Hepatocyte (in vitro differentiated cells): ENCODE measurements around the gene GUCA1A. TPM values are rescaled to one million over a fixed set of nuclear protein-coding genes. Genes with fewer than 3 reads are reported as not detected.

Source experiments
- DNase-seq: peaks from one replicate; pipeline ENCODE4 v3.0.0-alpha.2; 2016; ENCODE audit warnings: low spot score
- H2AFZ ChIP-seq: fragments of 200-600 bp; sonication (generic); 2 replicates; pipeline ENCODE4 v1.6.0; 2016; ENCODE audit warnings: antibody characterized with exemption, mild to moderate bottlenecking
- H3K27ac ChIP-seq: fragments of 200-600 bp; sonication (generic); 2 replicates; pipeline ENCODE4 v1.5.1; 2016; ENCODE audit warnings: mild to moderate bottlenecking
- H3K27me3 ChIP-seq: fragments of 200-600 bp; sonication (generic); 2 replicates; pipeline ENCODE4 v1.6.1; 2016
- H3K36me3 ChIP-seq: fragments of 200-600 bp; sonication (generic); replicated peaks from 2 replicates; pipeline ENCODE4 v1.5.1; 2016; ENCODE audit warnings: low read depth; ENCODE audit not compliant: insufficient read depth
- H3K4me1 ChIP-seq: fragments of 200-600 bp; sonication (generic); 2 replicates; pipeline ENCODE4 v1.5.1; 2016; ENCODE audit warnings: mild to moderate bottlenecking, moderate library complexity; ENCODE audit not compliant: insufficient read depth
- H3K4me2 ChIP-seq: fragments of 200-600 bp; sonication (generic); 2 replicates; pipeline ENCODE4 v1.6.0; 2016
- H3K4me3 ChIP-seq: fragments of 200-600 bp; sonication (generic); 2 replicates; pipeline ENCODE4 v1.5.1; 2016; ENCODE audit warnings: mild to moderate bottlenecking
- H3K79me2 ChIP-seq: fragments of 200-600 bp; sonication (generic); 2 replicates; pipeline ENCODE4 v1.6.0; 2017; ENCODE audit warnings: mild to moderate bottlenecking
- H3K9me2 ChIP-seq: fragments of 200-600 bp; sonication (generic); replicated peaks from 2 replicates; pipeline ENCODE4 v1.6.0; 2017; ENCODE audit warnings: mild to moderate bottlenecking; ENCODE audit not compliant: insufficient read depth
- H3K9me3 ChIP-seq: fragments of 200-600 bp; sonication (generic); 2 replicates; pipeline ENCODE4 v1.5.1; 2016; ENCODE audit warnings: low read depth, mild to moderate bottlenecking
- H4K20me1 ChIP-seq: fragments of 200-600 bp; sonication (generic); 2 replicates; pipeline ENCODE4 v1.6.0; 2016; ENCODE audit warnings: mild to moderate bottlenecking; ENCODE audit not compliant: insufficient read depth, poor library complexity, severe bottlenecking
- EZH2 ChIP-seq: fragments of 200-600 bp; sonication (generic); IDR thresholded peaks from 2 replicates; pipeline ENCODE4 v1.6.1; 2016; ENCODE audit warnings: antibody characterized with exemption, mild to moderate bottlenecking, borderline replicate concordance
- EZH2phosphoT487 ChIP-seq: fragments of 200-600 bp; sonication (generic); IDR thresholded peaks from one replicate; pipeline ENCODE4 v1.6.1; 2018; ENCODE audit warnings: antibody characterized with exemption, mild to moderate bottlenecking, low read depth, moderate library complexity; ENCODE audit not compliant: unreplicated experiment, severe bottlenecking
- WGBS: methylation state at CpG from one replicate; pipeline ENCODE4 v1.1.6; 2016; ENCODE audit warnings: low lambda C conversion rate; ENCODE audit errors: missing lambda C conversion rate; 5-methylcytosine and 5-hydroxymethylcytosine counted together
- polyA plus RNA-seq: library from polyadenylated mRNA; unstranded; fragments of >200 nt; fragmentation: Nextera tagmentation; extraction: Ambion mirVana; gene quantifications from 2 replicates; pipeline ENCODE4 v1.2.1, GENCODE V29; 2016
- total RNA-seq: library from RNA; depleted of rRNA; stranded (reverse); fragments of >200 nt; gene quantifications from 2 replicates; pipeline ENCODE4 v1.2.3, GENCODE V29; 2014
- TF ChIP-seq, protein P1 (sequence below): fragments of 200-600 bp; sonication (generic); IDR thresholded peaks from 2 replicates; pipeline ENCODE4 v1.5.1; 2016; ENCODE audit warnings: antibody characterized with exemption, mild to moderate bottlenecking; ENCODE audit not compliant: poor library complexity

Gene GUCA1A
- total and polyA plus RNA-seq, 2 experiments from 2014 or later, result 0.43 to 0.75 TPM

DNA sequence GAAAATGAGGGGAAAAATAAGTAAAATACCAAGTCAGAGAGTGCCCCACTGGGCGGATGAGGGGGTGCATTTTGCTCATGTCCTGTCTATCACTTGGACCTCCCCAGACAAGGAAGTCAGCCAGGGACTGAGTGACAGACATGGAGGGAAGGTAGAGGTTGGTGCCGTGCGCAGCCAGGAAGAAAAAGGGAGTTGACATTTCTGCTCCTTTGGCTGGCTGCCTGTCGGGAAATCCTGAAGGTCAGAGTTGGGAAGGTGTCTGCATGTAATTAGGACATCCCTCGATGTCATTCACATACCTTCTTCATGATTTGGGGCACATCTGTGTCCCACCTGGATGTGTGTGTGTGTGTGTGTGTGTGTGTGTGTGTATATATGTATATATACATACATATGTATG is 8.9 kb downstream of the GUCA1A start:
- no peak overlapping the region for H3K4me2 ChIP-seq
- H3K9me3 ChIP-seq, result no peaks in the 10 kb centered on the region
- 90% methylated on average over 5 of the region's 5 CpGs for WGBS
- H3K27me3 ChIP-seq, result no peaks in the 10 kb centered on the region
- DNase-seq, result no peak
- H3K27ac ChIP-seq, result no peak overlapping the region
- H3K4me1 ChIP-seq, result no peaks in the 10 kb centered on the region
- H3K36me3 ChIP-seq, result no peaks in the 10 kb centered on the region
- TF ChIP-seq, protein P1, sequence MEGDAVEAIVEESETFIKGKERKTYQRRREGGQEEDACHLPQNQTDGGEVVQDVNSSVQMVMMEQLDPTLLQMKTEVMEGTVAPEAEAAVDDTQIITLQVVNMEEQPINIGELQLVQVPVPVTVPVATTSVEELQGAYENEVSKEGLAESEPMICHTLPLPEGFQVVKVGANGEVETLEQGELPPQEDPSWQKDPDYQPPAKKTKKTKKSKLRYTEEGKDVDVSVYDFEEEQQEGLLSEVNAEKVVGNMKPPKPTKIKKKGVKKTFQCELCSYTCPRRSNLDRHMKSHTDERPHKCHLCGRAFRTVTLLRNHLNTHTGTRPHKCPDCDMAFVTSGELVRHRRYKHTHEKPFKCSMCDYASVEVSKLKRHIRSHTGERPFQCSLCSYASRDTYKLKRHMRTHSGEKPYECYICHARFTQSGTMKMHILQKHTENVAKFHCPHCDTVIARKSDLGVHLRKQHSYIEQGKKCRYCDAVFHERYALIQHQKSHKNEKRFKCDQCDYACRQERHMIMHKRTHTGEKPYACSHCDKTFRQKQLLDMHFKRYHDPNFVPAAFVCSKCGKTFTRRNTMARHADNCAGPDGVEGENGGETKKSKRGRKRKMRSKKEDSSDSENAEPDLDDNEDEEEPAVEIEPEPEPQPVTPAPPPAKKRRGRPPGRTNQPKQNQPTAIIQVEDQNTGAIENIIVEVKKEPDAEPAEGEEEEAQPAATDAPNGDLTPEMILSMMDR, result no peak
- TF ChIP-seq EZH2phosphoT487 (no peak), EZH2 (no peak)
- no peaks in the 10 kb centered on the region for H4K20me1 ChIP-seq
- no peaks in the 10 kb centered on the region for H3K79me2 ChIP-seq
- no peaks in the 10 kb centered on the region for H3K9me2 ChIP-seq
- H2AFZ ChIP-seq, result no peak overlapping the region
- no peak overlapping the region for H3K4me3 ChIP-seq

DNA sequence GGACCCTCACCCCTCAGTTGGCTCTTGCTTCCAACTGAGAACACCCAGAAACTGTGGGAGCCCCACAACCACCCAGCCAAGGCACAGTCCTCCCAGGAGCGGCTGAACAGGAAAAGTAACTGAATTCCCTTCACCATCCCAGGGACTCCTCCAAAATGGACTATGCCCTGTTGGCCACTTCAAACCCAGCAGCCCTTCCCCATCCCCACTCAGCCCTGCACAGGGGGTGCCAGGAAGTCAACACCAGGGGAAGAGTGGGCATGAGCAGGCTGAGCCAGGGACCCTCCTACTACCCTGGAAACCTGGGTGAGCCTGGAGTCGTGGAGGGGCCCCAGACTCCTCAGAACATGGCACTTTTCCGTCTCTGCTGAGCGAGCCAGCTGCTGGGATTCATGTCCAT is 11.3 kb downstream of the GUCA1A start:
- H2AFZ ChIP-seq, result no peak overlapping the region
- H3K27me3 ChIP-seq, result no peaks in the 10 kb centered on the region
- no peaks in the 10 kb centered on the region for H3K9me3 ChIP-seq
- H3K4me1 ChIP-seq, result no peaks in the 10 kb centered on the region
- H3K4me3 ChIP-seq, result no peak overlapping the region
- H3K9me2 ChIP-seq, result no peaks in the 10 kb centered on the region
- no peak for DNase-seq
- no peaks in the 10 kb centered on the region for H3K36me3 ChIP-seq
- H3K79me2 ChIP-seq, result no peaks in the 10 kb centered on the region
- H3K27ac ChIP-seq, result no peak overlapping the region
- TF ChIP-seq EZH2 (no peak), EZH2phosphoT487 (no peak)
- TF ChIP-seq, protein P1, result no peak
- H4K20me1 ChIP-seq, result no peaks in the 10 kb centered on the region
- no peak overlapping the region for H3K4me2 ChIP-seq
- 97% methylated on average over 4 of the region's 4 CpGs for WGBS

DNA sequence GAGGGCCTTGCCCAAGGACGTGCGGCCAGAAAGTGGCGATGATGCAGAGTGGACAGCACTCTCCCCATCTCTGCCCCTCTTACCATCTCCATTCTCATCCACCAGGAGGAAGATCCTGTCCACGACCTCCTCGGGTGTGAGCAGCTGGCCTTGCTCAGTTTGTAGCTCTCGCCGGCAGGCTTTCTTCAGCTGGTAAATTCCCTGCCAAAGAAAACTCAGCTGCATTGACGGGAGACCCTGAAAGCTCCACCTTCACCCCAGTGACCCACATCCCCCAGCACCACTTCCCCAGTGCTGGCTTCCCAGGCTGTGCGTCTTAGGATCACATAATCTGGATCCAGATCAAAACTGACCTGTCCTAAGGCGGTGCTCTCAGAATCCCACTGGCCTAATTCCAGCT is 12.4 kb downstream of the GUCA1A start:
- H3K4me3 ChIP-seq, result no peak overlapping the region
- H3K27ac ChIP-seq, result no peak overlapping the region
- no peak for DNase-seq
- H3K4me1 ChIP-seq, result no peaks in the 10 kb centered on the region
- H3K9me3 ChIP-seq, result no peaks in the 10 kb centered on the region
- no peaks in the 10 kb centered on the region for H4K20me1 ChIP-seq
- no peak overlapping the region for H2AFZ ChIP-seq
- H3K27me3 ChIP-seq, result no peaks in the 10 kb centered on the region
- H3K4me2 ChIP-seq, result no peak overlapping the region
- H3K9me2 ChIP-seq, result no peaks in the 10 kb centered on the region
- 81% methylated on average over 10 of the region's 10 CpGs for WGBS
- no peaks in the 10 kb centered on the region for H3K36me3 ChIP-seq
- TF ChIP-seq EZH2phosphoT487, result no peak
- no peak for TF ChIP-seq EZH2
- TF ChIP-seq, protein P1, result no peak
- H3K79me2 ChIP-seq, result no peaks in the 10 kb centered on the region

DNA sequence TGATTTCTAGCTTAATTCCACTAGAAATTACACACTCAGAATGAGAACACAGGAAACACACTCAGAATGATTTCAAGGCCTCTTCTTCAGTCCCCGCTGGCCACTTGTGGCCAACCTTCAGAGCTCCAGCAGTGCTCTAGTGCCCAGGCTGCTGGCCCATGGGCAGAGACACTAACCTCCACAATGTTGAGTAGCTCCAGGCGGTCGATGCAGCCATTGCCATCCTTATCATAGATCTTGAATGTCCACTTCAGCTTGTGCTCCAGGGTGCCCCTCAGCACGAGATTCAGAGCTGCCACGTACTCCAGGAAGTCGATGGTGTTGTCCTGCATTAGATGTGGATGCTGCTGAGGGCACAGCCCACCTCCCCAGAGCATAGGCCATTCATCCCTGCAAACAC is 15.2 kb downstream of the GUCA1A start:
- Histone ChIP-seq H3K4me1 (no peaks in the 10 kb centered on the region), H3K9me2 (no peaks in the 10 kb centered on the region), H3K79me2 (no peaks in the 10 kb centered on the region), H3K27me3 (no peaks in the 10 kb centered on the region), H2AFZ (no peak overlapping the region), H3K36me3 (no peaks in the 10 kb centered on the region), H3K4me3 (no peak overlapping the region), H3K4me2 (no peak overlapping the region), H3K27ac (no peak overlapping the region), H3K9me3 (no peaks in the 10 kb centered on the region), H4K20me1 (no peaks in the 10 kb centered on the region)
- WGBS, result 89% methylated on average over 6 of the region's 6 CpGs
- DNase-seq, result no peak
- no peak for TF ChIP-seq EZH2phosphoT487
- TF ChIP-seq EZH2, result no peak
- TF ChIP-seq, protein P1, result no peak
